HG02759 (cell line): ENCODE data around the gene LIF.
"Not testable (repeated sequence)": the region's sequence is repeated elsewhere in the genome, so short reads cannot be mapped to it uniquely, and the experiment has no call there.

Experiments used
- ATAC-seq: cut with Tn5 transposase; IDR thresholded peaks from one replicate; pipeline ENCODE4 v1.9.1; 2021; ENCODE audit warnings: mild to moderate bottlenecking, moderate library complexity; ENCODE audit not compliant: unreplicated experiment

LIF gene

DNA sequence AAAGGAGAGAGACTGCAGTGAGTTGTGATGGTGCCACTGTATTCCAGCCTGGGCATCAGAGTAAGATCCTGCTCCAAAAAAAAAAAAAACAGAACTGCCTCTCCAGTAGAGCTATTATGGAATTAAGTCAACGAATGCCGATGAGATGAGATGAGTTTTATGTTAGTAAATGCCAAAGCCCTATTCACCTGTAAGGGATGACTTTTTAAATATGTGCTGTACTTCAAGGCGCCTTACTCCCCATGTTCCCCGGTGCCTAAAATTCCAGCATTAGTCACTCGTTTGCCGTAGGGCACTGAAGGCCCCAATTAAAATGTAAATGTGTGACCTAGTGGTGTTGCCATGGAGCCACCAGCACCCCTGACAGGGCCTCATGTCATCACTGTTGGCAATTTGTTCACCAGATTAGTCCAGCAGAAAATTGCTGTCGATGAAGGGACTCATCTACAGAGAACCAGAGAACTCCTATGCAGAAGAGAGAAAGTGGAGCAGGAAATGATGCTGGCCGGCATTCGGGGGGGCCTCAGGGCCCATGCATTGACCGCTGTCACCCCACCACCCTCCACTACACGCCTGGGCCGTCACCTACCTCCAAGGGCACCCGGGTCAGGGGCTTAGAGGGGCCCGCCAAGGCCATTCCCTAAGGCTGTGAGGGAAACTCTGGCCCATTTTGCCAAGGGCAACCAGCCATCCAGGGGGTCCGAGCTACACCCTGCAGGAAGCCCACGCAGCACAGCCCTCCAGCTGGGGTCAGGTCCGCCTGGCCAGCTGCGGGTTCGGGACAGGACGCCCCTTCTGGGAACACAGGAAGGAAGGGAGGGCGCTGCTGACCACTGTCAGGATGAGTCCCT, 17.8 kb downstream of the LIF start:
- ATAC-seq: no peak

DNA sequence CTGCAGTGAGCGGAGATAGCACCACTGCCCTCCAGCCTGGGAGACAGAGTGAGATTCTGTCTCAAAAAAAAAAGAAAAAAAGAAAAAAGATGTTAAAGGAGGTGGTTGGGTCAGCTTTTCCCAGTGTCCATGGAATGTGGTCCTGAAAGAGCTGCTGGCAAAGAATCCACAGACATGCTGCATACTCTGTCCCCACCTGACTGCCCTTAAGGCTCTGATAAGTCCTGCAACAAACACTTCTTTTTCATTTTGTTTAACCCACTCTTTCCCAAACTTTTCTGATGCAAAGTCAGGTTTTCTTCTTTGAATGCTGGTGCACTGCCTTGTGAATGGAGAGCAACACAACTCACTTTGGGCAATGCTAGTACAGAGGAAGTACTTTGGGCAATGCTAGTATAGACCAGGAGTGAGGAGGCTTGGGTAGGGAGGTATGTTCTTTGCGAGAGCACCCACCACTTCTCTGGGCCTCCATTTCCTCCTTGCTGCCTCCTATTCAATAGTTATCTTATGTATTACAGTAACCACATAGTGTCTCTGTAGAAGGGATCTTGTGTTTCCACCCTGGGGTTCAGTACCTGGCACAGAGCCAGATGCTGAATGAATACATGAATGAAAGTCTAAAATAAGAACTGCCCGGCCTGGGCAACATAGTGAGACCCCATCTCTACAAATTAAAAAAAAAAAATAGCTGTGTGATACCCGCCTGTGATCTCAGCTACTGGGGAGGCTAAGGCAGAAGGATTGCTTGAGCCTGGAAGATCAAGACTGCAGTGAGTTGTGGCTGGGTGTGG, 18.9 kb downstream of the LIF start:
- ATAC-seq: no peak

DNA sequence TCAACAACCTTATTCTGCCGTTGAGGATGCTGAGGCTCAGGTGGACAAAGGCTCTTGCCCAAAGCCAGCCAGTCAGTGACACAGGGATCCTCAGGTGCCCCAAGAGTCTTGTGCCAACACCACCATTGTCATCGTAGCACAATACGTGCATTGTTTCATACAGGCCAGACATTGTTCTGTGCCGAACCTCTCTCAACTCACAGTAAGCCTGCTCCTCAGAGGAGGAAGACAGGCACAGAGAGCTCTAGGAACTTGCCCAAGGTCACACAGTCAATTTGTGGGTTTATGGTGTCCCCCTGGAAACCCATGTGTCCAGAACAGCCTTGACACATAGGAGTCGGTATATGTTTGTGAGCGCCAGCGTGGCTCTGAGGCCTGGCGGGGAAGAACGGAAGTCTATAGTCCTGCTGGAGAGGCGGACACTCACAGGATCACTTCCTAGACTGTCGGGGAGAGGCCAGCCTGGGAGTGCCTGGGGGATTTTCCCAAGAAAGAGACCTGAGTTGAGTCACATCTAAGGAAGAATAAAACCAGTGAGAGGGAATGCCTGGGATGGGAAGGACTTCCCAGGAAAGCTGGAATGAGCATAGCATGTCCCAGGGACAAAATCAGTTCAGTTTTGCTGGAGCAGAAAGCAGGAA, 20.2 kb downstream of the LIF start:
- ATAC-seq: no peak

DNA sequence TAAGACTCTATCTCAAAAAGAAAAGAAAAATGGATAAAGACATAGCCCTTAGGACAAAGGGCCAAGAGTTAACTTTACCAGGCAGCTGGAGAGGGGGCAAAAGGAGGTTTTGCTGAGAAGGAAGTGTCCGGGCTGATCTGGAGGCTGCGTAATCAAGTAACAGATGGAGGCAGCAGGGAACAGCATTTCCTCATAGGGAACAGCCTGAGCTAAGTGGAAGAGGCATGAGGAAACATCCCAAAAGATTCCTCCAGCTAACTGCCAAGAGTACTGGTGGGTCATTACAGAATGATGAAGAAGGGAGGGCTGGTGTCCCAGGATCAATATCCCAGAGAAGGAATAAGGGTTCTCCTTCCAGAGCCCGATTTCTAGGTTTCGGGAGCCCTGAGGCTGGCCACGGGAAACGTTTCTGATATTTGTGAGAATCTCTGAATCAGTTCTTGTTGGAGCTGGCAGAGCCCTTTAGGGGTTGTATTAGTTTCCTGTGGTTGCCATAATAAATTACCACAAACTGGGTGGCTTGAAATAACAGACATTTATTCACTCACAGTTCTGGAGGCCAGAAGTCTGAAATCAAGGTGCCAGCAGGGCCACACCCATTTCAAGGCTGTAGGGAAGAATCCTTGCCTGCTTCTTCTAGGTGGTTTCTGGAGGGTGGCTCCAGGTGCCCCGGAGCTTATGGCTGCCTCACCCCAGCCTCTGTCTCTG, 21.2 kb downstream of the LIF start:
- no peak for ATAC-seq

DNA sequence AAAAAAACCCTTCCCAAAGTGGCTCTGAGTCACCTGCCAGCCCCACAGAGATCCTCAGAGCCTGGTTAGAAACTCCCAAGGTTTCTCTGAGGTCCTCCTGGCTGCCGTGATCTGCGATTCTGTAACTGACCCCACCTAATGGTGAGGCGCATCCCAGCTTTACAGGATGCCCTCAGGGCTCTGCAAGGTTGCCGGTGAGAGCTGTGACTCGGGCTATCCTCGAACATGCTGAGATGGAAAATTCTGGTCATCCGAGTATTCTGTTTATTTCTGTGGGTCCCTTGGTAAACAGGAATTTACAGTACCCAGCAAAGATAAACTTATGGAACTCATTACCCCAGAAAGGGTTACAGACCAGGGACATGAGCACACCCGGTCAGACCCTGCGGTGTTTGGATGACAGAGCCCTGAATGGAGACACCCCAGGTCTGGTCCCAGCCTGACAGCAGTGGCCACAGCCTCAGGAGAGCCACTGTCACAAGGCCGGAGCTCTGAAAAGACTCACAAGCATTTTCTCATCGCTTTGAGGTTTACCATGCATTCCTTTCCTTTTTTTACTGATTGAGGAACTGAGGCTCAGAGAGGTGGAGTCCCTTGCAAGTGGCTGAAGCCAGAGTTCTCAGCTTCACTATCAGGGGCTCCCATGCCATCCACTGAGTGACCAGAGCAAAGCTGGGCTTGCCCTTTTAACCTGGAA, 22.2 kb downstream of the LIF start:
- no peak for ATAC-seq

DNA sequence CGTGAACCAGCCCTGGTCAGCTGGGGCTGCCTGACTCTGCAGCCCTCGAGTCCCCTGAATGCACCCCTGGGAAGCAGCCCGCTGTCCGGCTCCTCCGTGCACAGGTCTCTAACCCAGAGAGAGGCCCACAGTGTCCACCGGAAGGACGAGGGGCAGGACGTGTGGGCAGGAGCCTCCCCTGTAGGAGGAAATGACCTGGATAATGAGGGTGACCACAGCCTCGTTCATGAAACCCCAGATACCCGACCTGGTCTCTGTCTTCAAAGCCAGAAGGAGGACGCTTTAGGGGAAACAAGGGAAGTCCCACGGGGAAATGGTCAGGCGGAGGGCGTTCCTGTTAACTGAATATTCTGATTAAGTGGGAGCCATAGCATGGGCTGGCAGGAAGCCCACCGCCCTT, 23.3 kb downstream of the LIF start:
- ATAC-seq: no peak

DNA sequence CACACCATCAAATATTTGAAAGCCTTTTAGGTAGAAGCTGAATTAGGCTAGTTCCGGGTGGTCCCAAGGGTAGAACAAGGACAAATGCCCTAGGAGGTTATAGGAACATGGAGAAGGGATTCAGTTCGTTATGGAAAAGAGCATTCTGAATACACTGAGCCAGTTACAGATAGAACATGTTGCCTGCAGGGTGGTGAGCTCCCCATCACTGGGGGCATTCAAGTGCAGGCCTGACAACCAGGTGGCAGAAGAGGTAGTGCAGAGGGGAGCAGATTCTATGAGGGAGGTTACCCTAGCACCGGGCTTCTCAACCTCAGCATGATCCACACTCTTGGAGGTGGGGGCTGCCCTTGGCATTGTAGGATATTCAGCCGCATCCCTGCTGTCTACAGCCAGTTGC, 24.2 kb downstream of the LIF start:
- no peak for ATAC-seq

DNA sequence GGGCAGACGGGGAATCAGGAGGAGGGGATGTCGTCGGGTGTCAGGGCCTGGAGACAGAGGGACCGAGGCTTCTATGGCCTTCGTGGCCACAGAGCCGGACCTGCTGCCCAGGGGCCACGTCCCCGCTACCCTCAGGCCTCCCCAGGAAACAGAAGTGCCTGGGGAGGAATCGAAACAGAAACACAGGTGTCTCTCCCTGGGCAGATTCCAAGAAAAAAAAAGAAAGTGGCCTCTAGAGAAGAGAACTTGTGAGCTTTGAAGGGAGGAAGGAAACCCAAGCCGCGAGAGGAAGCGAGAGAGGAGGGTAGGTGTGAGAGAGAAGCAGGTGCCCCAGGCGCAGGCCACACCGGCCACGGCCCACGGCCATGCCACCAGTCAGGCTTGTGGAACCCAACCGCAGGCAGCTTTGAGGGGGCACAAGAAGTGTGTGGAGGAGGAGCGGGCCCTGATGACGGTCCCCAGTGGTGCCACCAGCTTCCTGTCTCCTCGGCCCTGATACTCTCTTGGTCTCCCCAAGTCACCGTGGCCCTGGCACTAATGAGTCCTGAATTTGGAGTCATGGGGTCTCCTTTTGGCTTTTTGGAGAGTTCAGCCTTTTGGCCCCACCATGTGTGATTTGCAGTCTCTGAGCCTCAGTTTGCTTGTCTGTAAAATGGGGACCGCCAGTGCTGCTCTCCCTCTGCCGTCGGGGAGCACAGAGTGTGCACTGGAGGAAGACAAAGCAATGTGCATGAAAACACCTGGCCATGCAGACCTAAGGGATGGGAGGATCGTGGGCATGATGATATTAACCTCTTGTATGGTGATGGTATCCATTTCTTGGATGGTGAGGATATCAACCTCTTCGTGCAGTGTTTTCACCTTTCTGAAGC, 25.2 kb downstream of the LIF start:
- ATAC-seq: no peak

DNA sequence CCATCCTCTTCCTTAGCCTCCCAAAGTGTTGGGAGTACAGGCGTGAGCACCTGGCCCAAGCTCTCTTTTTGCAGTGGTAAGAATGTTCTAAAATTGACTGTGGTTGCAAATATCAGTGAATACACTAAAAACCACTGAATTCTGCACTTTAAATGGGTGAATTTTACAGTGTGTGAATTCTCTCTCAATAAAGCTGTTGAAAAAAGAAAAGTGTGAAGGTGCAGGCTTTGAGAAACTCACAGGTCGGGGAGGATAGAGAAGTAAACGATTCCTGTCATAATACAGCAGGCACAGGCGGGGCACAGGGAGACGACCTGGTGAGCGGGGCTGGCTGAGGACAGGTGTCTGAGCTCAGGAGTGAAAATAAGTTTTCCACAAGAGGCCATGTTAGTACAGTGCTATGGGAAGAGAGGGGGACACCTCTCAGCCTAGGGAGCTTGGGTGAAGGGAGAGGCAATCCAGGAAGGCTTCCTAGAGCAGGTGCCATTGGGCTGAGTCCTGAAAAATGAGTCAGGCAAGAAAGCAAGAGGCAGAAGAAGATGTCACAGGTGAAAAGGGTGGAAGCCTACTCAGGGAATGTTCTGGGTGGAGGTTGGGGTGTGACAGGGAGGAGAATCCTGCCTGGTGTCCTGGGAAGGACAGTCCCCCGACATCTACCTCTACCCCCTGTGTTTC, 26.1 kb downstream of the LIF start:
- no peak for ATAC-seq

DNA sequence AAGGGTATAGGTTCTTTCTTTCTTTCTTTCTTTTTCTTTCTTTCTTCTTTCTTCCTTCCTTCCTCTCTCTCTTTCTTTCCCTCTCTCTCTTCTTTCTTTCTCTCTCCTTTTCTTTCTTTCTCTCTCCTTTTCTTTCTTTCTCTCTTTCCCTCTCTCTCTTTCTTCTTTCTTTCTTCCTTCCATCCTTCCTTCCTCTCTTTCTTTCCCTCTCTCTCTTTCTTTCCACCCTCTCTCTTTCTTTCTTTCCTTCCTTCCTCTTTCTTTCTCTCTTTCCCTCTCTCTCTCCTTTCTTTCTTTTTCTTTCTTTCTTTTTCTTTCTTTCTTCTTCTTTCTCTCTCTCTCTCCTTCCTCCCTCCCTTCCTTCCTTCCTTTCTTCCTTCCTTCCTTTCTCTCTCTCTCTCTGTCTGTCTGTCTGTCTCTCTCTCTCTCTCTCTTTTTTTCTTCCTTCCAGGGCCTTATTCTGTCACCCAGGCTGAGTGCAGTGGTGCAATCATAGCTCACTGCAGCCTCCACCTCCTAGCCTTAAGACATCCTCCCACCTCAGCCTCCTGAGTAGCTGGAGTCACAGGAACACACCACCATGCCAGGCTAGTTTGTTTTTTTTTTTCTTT, 26.8 kb downstream of the LIF start:
- ATAC-seq: no peak

DNA sequence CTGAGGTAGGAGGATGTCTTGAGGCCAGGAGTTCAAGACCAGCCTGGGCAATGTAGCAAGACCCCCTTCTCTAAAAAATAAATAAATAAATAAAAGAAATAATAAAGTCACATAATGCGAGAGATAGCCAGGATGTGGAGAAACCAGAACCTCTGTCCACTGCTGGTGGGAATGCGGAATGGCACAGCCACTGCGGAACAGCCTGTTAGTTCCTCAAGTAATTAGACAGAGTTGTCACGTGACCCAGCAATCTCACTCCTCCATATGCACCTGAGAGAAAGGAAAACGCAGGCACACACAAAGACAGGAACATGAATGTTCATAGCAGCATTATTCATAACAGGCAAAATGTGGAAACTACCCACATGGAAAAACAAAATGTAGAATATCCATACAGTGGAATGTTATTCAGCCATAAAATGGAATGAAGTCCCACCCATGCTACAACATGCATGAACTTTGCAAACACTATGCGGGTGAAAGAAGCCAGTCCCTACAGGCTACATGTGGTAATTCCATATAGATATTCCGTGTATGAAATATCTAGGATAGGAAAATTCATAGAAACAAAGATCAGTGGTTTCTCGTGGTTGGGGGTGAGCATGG, 27.4 kb downstream of the LIF start:
- ATAC-seq: no peak

DNA sequence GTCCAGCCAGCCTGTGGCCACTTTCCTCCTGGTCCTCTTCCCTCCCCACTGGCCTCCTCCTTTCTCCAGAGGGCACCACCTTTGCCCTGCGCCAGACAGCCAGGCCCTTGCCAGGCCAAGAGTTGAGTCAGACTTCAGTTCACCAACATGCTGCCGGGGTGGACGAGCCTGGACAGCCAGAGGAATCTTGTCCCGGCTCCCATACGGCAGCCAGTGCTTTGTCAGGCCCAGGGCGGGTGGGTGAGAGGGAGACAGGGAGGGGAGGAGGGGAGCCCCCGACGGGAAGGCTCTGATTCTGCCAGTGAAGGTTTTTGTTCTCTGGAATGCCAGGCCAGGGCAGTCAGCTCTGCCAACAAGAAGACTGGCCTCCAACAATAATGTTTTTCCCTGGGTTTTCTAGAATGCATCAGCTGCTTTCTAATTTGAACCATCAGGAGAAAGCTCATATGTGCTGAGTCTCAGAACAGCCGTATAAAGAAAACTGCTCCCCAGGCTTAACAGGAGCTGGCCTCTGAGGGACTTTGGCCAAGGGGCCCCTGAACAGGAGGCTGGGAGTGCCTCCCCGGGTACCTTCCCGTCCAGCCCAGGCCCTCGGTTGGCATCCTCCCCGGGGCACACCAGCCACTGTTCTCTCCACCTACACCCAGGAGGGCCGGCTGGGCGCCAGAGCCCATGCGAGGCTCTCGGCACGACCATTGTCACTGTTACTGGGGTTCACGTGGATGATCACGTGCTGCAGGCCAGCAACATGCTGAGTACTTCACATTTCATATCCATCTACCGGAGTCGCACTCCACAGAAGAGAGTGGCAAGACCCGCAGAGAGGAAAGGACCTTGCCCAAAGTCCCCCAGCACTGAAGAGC, 28.6 kb downstream of the LIF start:
- no peak for ATAC-seq

DNA sequence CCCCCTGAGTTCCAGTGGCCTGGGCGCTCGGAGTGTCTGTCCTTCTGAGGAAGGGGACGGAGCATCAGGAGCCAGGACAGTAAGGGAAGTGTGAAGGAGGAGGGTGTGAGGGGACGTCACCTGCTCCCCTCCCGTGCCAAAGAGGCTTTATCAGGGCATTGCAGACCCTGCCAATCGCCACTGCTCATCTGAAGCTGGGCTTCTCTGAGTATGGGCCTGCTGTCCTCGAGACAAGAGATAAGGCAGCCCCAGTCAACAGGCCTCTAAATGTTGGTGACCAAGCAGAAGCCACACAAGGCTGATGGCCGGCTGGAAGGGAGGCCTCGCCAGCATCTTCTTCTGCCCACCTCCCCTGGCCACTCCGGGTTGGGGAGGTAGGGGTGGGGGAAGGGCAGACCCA, 29.8 kb downstream of the LIF start:
- ATAC-seq: no peak

DNA sequence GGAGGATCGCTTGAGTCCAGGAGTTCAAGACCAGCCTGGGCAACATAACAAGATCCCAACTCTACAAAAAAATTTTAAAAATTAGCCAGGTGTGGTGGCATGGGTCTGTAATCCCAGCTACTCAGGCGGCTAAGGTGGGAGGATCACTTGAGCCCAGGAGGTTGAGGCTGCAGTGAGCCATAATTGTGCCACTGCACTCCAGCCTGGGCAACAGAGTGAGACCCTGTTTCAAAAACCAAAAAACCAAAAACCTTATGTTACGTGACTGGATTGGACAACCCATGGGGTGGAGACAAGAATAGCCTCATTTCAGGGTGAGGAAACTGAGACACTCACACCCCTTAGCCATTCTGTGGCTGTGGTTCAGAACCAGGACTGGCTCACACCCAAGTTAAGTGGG, 30.3 kb downstream of the LIF start:
- not testable (repeated sequence) for ATAC-seq

DNA sequence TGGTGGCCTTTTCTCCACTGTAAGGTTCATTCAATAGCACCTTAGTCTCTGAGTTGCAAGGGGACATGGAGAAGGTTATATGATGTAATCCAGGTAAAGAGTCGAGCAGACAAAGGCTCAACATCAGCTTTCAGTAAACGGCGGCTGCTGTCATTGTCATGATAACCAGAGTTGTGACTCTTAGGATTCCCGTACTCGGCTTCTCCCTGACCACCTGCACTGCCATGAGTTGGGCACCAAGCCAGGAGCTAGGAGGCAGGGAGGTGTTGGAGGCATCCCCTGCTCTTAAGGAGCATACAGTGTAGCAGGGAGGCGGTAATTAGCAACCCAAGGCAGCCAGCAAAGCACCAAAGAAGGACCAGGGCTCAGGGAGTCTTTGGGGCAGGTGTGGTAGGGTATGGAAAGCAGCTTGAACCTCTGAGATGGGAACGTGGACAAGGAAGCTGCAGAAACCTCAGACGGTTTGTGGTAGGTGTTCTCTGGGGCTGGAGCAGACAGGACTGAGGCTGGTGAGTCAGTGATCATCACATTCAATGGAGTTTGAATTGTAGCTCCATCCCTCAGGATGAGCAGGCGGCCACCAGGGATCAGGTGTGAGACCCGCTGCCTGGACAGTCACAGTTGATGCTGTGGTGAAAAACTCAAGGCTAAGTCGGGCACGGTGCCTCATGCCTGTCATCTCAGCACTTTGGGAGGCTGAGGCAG, 31.7 kb downstream of the LIF start:
- ATAC-seq: no peak

DNA sequence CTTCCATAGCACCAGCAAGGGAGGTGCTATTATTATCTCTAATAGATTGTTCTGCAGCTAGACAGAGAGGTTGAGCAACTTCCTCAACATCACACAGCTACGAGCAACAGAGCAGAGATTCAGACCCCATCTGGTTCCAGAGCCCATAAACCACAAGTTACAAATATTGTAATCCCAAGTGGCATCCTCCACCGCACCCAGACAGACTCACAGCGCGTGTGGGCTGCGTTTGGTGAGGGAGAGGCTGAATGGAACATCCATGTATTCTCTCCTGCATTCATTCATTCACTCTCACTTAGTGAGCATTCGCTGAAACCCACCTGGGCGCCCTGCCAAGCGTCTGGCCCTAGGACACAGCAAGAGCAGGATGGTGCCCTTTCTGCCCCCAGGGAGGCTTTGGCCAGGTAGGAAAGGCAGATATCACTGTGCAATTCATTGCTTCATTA, 33.5 kb downstream of the LIF start:
- no peak for ATAC-seq
